LNCAP (cell line): ENCODE data around the gene PLA2G2C.

Experiments
- CTCF ChIP-seq: fragments of 450-650 bp; IDR thresholded peaks from 2 replicates; pipeline ENCODE4 v1.5.1; 2017; ENCODE audit warnings: mild to moderate bottlenecking

Gene PLA2G2C

GRCh38 chr1:20187103-20187812, 940 bp upstream of the PLA2G2C start:
- TF ChIP-seq CTCF, result no peak

- TF ChIP-seq CTCF, result no peak
Measured at GRCh38 chr1:20184997-20185833, 1.1 kb downstream of the PLA2G2C start.

GRCh38 chr1:20184481-20184900, 1.8 kb downstream of the PLA2G2C start:
- TF ChIP-seq CTCF, result no peak

GRCh38 chr1:20183616-20184271, 2.6 kb downstream of the PLA2G2C start:
- TF ChIP-seq CTCF, result no peak

- TF ChIP-seq CTCF, result no peak
Measured at GRCh38 chr1:20183035-20183434, 3.3 kb downstream of the PLA2G2C start.

GRCh38 chr1:20182415-20182814, 3.9 kb downstream of the PLA2G2C start:
- TF ChIP-seq CTCF, result no peak

- no peak for TF ChIP-seq CTCF
Measured at GRCh38 chr1:20180844-20181207, 5.5 kb downstream of the PLA2G2C start.
